ENCODE measurements around the gene GMDS.

DNA sequence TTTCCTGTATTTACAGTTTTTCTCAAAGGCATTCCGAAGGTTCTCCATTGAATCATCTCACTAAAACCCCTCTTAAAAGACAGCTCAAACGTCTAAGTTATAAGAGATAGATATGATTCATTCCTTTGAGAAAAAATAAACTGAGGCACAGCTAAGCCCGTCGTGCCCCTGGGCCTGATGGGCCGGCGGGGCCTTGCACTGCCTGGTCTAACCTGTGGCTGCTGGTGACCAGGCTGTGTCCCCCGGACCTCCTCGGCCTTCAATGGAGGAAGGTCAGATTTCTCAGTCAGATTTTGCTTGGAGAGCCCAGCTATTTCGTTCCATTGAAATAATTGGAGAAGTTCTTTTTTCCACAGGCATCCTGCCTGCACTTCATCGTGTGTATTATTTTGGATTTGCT is 647.0 kb downstream of the GMDS start:
- TF ChIP-seq, protein P1, sequence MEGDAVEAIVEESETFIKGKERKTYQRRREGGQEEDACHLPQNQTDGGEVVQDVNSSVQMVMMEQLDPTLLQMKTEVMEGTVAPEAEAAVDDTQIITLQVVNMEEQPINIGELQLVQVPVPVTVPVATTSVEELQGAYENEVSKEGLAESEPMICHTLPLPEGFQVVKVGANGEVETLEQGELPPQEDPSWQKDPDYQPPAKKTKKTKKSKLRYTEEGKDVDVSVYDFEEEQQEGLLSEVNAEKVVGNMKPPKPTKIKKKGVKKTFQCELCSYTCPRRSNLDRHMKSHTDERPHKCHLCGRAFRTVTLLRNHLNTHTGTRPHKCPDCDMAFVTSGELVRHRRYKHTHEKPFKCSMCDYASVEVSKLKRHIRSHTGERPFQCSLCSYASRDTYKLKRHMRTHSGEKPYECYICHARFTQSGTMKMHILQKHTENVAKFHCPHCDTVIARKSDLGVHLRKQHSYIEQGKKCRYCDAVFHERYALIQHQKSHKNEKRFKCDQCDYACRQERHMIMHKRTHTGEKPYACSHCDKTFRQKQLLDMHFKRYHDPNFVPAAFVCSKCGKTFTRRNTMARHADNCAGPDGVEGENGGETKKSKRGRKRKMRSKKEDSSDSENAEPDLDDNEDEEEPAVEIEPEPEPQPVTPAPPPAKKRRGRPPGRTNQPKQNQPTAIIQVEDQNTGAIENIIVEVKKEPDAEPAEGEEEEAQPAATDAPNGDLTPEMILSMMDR (IDR thresholded peaks at IDR 0.05) = no peak
- TF ChIP-seq, protein P2, sequence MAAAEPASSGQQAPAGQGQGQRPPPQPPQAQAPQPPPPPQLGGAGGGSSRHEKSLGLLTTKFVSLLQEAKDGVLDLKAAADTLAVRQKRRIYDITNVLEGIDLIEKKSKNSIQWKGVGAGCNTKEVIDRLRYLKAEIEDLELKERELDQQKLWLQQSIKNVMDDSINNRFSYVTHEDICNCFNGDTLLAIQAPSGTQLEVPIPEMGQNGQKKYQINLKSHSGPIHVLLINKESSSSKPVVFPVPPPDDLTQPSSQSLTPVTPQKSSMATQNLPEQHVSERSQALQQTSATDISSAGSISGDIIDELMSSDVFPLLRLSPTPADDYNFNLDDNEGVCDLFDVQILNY (CRISPR knock-in tag; IDR thresholded peaks at IDR 0.05) = no peak
- TF ChIP-seq, protein P3, sequence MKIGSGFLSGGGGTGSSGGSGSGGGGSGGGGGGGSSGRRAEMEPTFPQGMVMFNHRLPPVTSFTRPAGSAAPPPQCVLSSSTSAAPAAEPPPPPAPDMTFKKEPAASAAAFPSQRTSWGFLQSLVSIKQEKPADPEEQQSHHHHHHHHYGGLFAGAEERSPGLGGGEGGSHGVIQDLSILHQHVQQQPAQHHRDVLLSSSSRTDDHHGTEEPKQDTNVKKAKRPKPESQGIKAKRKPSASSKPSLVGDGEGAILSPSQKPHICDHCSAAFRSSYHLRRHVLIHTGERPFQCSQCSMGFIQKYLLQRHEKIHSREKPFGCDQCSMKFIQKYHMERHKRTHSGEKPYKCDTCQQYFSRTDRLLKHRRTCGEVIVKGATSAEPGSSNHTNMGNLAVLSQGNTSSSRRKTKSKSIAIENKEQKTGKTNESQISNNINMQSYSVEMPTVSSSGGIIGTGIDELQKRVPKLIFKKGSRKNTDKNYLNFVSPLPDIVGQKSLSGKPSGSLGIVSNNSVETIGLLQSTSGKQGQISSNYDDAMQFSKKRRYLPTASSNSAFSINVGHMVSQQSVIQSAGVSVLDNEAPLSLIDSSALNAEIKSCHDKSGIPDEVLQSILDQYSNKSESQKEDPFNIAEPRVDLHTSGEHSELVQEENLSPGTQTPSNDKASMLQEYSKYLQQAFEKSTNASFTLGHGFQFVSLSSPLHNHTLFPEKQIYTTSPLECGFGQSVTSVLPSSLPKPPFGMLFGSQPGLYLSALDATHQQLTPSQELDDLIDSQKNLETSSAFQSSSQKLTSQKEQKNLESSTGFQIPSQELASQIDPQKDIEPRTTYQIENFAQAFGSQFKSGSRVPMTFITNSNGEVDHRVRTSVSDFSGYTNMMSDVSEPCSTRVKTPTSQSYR (CRISPR knock-in tag; IDR thresholded peaks at IDR 0.05) = no peak
- TF ChIP-seq TEAD4 (CRISPR knock-in tag; IDR thresholded peaks at IDR 0.05) (no peak), ETV6 (CRISPR knock-in tag; IDR thresholded peaks at IDR 0.05) (no peak), GABPB1 (CRISPR knock-in tag; IDR thresholded peaks at IDR 0.05) (no peak), SMAD3 (CRISPR knock-in tag; IDR thresholded peaks at IDR 0.05; ENCODE audit: borderline replicate concordance) (no peak)

All from WTC11 (cell line).